ENCODE results near the gene KRTAP2-3. TPM values are rescaled to one million over a fixed set of nuclear protein-coding genes. Genes with fewer than 3 reads are reported as not detected.

The KRTAP2-3 gene
- total RNA-seq, 2 experiments from 2014 or later: not detected

- DNase-seq: no peak
- no peak overlapping the region for H3K27ac Mint-ChIP-seq
- intact Hi-C loops (cut with micrococcal nuclease): no loop called here
- CTCF ChIA-PET: no interaction called here
- H3K4me1 Mint-ChIP-seq (ENCODE audit: low read depth): no peaks in the 10 kb centered on the region
- no peak overlapping the region for H3K4me3 Mint-ChIP-seq
- H3K9me3 Mint-ChIP-seq: no peaks in the 10 kb centered on the region
- no peaks in the 10 kb centered on the region for H3K36me3 Mint-ChIP-seq
- POLR2A ChIA-PET: no interaction called here
- H3K27me3 Mint-ChIP-seq: no peaks in the 10 kb centered on the region
These were observed 44.5 kb downstream of the KRTAP2-3 start for GRCh38 chr17:41015454-41015853.

- DNase-seq: no peak
- no peak overlapping the region for H3K27ac Mint-ChIP-seq
- intact Hi-C loops (cut with micrococcal nuclease): no loop called here
- no peaks in the 10 kb centered on the region for H3K4me1 Mint-ChIP-seq (ENCODE audit: low read depth)
- POLR2A ChIA-PET: no interaction called here
- H3K4me3 Mint-ChIP-seq: no peak overlapping the region
- H3K27me3 Mint-ChIP-seq: no peaks in the 10 kb centered on the region
- H3K36me3 Mint-ChIP-seq: no peaks in the 10 kb centered on the region
- H3K9me3 Mint-ChIP-seq: no peaks in the 10 kb centered on the region
- CTCF ChIA-PET: no interaction called here
These were observed 46.3 kb downstream of the KRTAP2-3 start for GRCh38 chr17:41013606-41014005.

GRCh38 chr17:41013181-41013580, 46.7 kb downstream of the KRTAP2-3 start:
- H3K4me1 Mint-ChIP-seq (ENCODE audit: low read depth): no peaks in the 10 kb centered on the region
- no peak overlapping the region for H3K27ac Mint-ChIP-seq
- no peaks in the 10 kb centered on the region for H3K9me3 Mint-ChIP-seq
- H3K27me3 Mint-ChIP-seq: no peaks in the 10 kb centered on the region
- H3K36me3 Mint-ChIP-seq: no peaks in the 10 kb centered on the region
- H3K4me3 Mint-ChIP-seq: no peak overlapping the region
- DNase-seq: no peak
- intact Hi-C loops (cut with micrococcal nuclease): no loop called here
- CTCF ChIA-PET: no interaction called here
- POLR2A ChIA-PET: no interaction called here

- no peaks in the 10 kb centered on the region for H3K9me3 Mint-ChIP-seq
- DNase-seq: no peak
- CTCF ChIA-PET: no interaction called here
- no peaks in the 10 kb centered on the region for H3K36me3 Mint-ChIP-seq
- intact Hi-C loops (cut with micrococcal nuclease): no loop called here
- H3K27me3 Mint-ChIP-seq: no peaks in the 10 kb centered on the region
- H3K4me1 Mint-ChIP-seq (ENCODE audit: low read depth): no peaks in the 10 kb centered on the region
- H3K27ac Mint-ChIP-seq: no peak overlapping the region
- H3K4me3 Mint-ChIP-seq: no peak overlapping the region
- POLR2A ChIA-PET: no interaction called here
These were observed 47.4 kb downstream of the KRTAP2-3 start for GRCh38 chr17:41012326-41013120.

GRCh38 chr17:41010441-41010840, 49.5 kb downstream of the KRTAP2-3 start:
- ChIA-PET CTCF (no interaction called here), POLR2A (no interaction called here)
- no peaks in the 10 kb centered on the region for H3K4me1 Mint-ChIP-seq (ENCODE audit: low read depth)
- H3K9me3 Mint-ChIP-seq: no peaks in the 10 kb centered on the region
- no peak overlapping the region for H3K27ac Mint-ChIP-seq
- no peaks in the 10 kb centered on the region for H3K27me3 Mint-ChIP-seq
- intact Hi-C loops (cut with micrococcal nuclease): no loop called here
- no peak for DNase-seq
- H3K36me3 Mint-ChIP-seq: no peaks in the 10 kb centered on the region
- H3K4me3 Mint-ChIP-seq: no peak overlapping the region

- H3K36me3 Mint-ChIP-seq: no peaks in the 10 kb centered on the region
- H3K4me1 Mint-ChIP-seq (ENCODE audit: low read depth): no peaks in the 10 kb centered on the region
- intact Hi-C loops (cut with micrococcal nuclease): no loop called here
- no peak for DNase-seq
- no peaks in the 10 kb centered on the region for H3K27me3 Mint-ChIP-seq
- POLR2A ChIA-PET: no interaction called here
- H3K9me3 Mint-ChIP-seq: no peaks in the 10 kb centered on the region
- CTCF ChIA-PET: no interaction called here
- H3K4me3 Mint-ChIP-seq: no peak overlapping the region
- no peak overlapping the region for H3K27ac Mint-ChIP-seq
These were observed 50.0 kb downstream of the KRTAP2-3 start for GRCh38 chr17:41009936-41010335.

- H3K36me3 Mint-ChIP-seq: no peaks in the 10 kb centered on the region
- CTCF ChIA-PET: no interaction called here
- no peaks in the 10 kb centered on the region for H3K4me1 Mint-ChIP-seq (ENCODE audit: low read depth)
- no peaks in the 10 kb centered on the region for H3K9me3 Mint-ChIP-seq
- no peak for DNase-seq
- POLR2A ChIA-PET: no interaction called here
- H3K27ac Mint-ChIP-seq: no peak overlapping the region
- intact Hi-C loops (cut with micrococcal nuclease): no loop called here
- no peak overlapping the region for H3K4me3 Mint-ChIP-seq
- H3K27me3 Mint-ChIP-seq: no peaks in the 10 kb centered on the region
These were observed 50.6 kb downstream of the KRTAP2-3 start for GRCh38 chr17:41009301-41009760.

Other genes starting within 250 kb of the KRTAP2-3 start
- gene KRT10, start 237.5 kb downstream of the KRTAP2-3 start, total RNA-seq: 10 to 100 TPM; 28.4 to 35.5 TPM
- not detected for gene KRT12, start 192.9 kb downstream of the KRTAP2-3 start, total RNA-seq
- not detected for gene KRT20, start 174.9 kb downstream of the KRTAP2-3 start, total RNA-seq
- gene KRT23, start 122.5 kb downstream of the KRTAP2-3 start, total RNA-seq: not detected
- not detected for gene KRT39, start 93.2 kb downstream of the KRTAP2-3 start, total RNA-seq
- not detected for gene KRT40, start 75.8 kb downstream of the KRTAP2-3 start, total RNA-seq
- not detected for gene KRTAP3-3, start 66.0 kb downstream of the KRTAP2-3 start, total RNA-seq
- gene KRTAP3-2, start 60.2 kb downstream of the KRTAP2-3 start, total RNA-seq: not detected
- not detected for gene KRTAP3-1, start 51.0 kb downstream of the KRTAP2-3 start, total RNA-seq
- not detected for gene KRTAP1-5, start 32.9 kb downstream of the KRTAP2-3 start, total RNA-seq
- gene KRTAP1-4, start 29.9 kb downstream of the KRTAP2-3 start, total RNA-seq: not detected
- not detected for gene KRTAP1-3, start 25.2 kb downstream of the KRTAP2-3 start, total RNA-seq
- gene KRTAP1-1, start 18.7 kb downstream of the KRTAP2-3 start, total RNA-seq: not detected
- not detected for gene KRTAP2-1, start 12.8 kb downstream of the KRTAP2-3 start, total RNA-seq
- gene KRTAP2-2, start 4.9 kb downstream of the KRTAP2-3 start, total RNA-seq: not detected
- not detected for gene KRTAP2-4, start 5.8 kb upstream of the KRTAP2-3 start, total RNA-seq
- not detected for gene KRTAP4-7, start 24.0 kb upstream of the KRTAP2-3 start, total RNA-seq
- gene KRTAP4-8, start 38.0 kb upstream of the KRTAP2-3 start, total RNA-seq: not detected
- not detected for gene KRTAP4-16, start 42.1 kb upstream of the KRTAP2-3 start, total RNA-seq
- gene KRTAP4-9, start 45.3 kb upstream of the KRTAP2-3 start, total RNA-seq: not detected
- gene KRTAP4-11, start 58.3 kb upstream of the KRTAP2-3 start, total RNA-seq: not detected
- not detected for gene KRTAP4-12, start 64.1 kb upstream of the KRTAP2-3 start, total RNA-seq
- gene KRTAP4-6, start 80.4 kb upstream of the KRTAP2-3 start, total RNA-seq: not detected
- not detected for gene KRTAP4-5, start 89.7 kb upstream of the KRTAP2-3 start, total RNA-seq
- not detected for gene KRTAP4-4, start 100.6 kb upstream of the KRTAP2-3 start, total RNA-seq
- not detected for gene KRTAP4-3, start 108.1 kb upstream of the KRTAP2-3 start, total RNA-seq
- not detected for gene KRTAP4-2, start 118.1 kb upstream of the KRTAP2-3 start, total RNA-seq
- not detected for gene KRTAP4-1, start 124.8 kb upstream of the KRTAP2-3 start, total RNA-seq
- gene KRTAP9-1, start 129.8 kb upstream of the KRTAP2-3 start, total RNA-seq: not detected
- gene KRTAP9-2, start 166.5 kb upstream of the KRTAP2-3 start, total RNA-seq: not detected
- not detected for gene KRTAP9-3, start 172.3 kb upstream of the KRTAP2-3 start, total RNA-seq
- not detected for gene KRTAP9-8, start 177.9 kb upstream of the KRTAP2-3 start, total RNA-seq
- gene KRTAP9-4, start 189.6 kb upstream of the KRTAP2-3 start, total RNA-seq: not detected
- not detected for gene KRTAP9-9, start 195.3 kb upstream of the KRTAP2-3 start, total RNA-seq
- gene KRTAP9-6, start 205.3 kb upstream of the KRTAP2-3 start, total RNA-seq: not detected
- not detected for gene KRTAP9-7, start 215.6 kb upstream of the KRTAP2-3 start, total RNA-seq
- not detected for gene KRTAP29-1, start 242.7 kb upstream of the KRTAP2-3 start, total RNA-seq
- not detected for gene KRTAP16-1, start 249.2 kb upstream of the KRTAP2-3 start, total RNA-seq

Measured in activated CD4-positive, alpha-beta memory T cell treated with anti-CD3 and anti-CD28 coated beads for 36 hours (primary cell).